ENCODE results near the gene TXNDC17.
"Not testable (repeated sequence)": the region's sequence is repeated elsewhere in the genome, so short reads cannot be mapped to it uniquely, and the experiment has no call there.

The TXNDC17 gene

DNA sequence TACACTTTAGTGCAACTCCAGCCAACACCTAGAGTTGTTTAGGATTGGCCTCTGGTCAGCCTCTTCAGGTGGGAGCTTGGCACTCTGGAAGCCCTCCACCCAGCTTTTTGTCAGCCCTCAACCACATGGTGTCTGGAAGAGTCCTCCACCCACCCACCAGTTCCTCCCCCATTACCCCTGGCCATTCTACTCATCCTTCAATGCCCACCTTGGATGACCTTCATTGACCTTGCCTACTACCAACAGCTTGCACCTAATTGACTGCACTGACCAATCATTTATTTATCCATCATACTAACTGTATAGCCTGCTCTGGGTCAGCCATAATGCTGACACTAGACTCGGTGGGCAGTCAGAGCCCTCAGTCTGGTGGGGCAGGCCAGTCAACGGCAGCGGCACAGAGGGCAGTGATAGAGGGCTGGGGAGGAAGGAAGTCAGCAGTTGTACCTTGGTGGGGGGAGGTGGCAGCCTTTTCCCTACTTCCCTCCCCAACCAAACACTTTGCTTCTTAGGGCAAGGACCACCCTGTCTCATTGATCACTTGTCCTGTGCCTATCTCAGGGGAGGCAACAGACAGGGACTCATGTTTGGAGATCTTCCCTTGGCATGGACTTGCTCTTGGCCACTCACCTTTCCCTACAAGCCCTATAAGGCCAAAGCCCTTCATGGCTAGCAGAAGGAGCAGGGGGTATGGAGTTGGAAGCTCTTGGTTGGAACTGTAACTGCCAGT lies 43.0 kb downstream of the TXNDC17 start:
- DNase-seq (ENCODE audit: low read depth) = no peak

DNA sequence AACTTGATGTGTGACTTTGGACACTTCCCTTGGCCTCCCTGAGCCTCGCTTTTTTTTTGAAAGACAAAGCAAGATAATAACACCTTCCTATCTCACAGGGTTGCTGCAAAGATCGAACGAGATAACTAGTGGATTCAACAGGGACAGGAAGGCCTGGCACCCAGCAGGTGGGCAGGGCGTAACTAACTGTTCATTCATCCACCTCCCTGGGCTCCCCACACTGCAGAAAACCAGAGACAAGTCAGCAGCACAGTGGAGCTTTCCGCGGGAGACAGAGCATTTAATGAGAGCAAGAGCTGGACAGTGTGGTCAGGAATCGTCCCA lies 43.6 kb downstream of the TXNDC17 start:
- no peak for DNase-seq (ENCODE audit: low read depth)

- DNase-seq (ENCODE audit: low read depth) = no peak
Measured at GRCh38 chr17:6684881-6685767, 44.3 kb downstream of the TXNDC17 start.

GRCh38 chr17:6686026-6686425 lies 45.2 kb downstream of the TXNDC17 start:
- DNase-seq (ENCODE audit: low read depth) = no peak

DNA sequence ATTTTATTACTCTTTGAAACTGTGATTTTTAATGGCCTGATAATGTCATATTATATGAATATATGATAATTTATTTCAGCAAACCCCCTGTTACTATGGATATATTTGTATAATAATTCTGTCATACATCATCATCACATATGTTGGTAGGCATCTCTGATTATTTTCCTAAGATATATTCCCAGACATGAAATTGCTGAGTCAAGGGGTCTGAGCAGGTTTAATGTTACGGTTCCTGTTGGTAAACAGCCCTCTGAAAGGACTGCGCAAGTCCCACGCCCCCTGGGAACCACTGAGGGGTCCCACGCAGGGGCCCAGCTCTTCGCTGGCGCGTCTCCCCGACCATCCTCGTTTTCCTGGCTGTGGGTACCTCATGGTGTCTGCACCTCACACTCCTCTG lies 48.1 kb downstream of the TXNDC17 start:
- no peak for DNase-seq (ENCODE audit: low read depth)

- no peak for DNase-seq (ENCODE audit: low read depth)
Measured at GRCh38 chr17:6690641-6691040, 49.8 kb downstream of the TXNDC17 start.

DNA sequence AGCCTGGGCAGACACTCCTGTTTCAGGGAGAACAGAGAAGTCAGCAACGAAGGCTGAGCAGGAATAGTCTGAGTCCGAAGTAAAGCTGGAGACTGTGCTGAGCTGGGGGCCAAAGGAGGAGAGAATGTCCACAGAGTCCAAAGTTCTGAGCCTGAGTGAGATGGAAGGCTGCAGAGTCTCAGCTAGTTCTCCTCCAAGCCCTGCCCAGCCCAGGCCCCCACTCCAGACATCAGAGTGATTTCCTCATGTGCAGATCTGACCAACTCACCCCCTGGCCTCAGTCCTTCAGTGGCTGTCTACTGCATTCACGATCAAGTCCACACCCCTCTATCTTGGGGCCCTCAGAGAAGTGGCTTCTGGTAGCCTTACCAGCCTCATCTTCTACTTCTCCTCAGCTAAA lies 50.7 kb downstream of the TXNDC17 start:
- no peak for DNase-seq (ENCODE audit: low read depth)

DNA sequence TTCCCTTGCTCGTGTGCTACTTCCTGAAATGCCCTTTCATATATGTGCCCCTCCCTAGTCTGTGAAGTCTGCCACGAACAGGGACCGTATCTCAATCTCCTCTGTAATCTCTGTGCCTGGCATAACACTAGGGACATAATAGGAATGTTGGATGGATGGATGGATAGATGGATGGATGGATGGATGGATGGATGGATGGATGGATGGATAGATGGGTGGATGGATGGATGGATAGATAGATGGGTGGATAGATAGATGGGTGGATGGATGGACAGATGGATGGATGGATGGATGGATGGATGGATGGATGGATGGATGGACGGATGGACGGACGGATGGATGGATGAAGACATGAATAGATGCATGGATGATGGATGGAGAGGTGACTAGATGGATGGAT lies 51.1 kb downstream of the TXNDC17 start:
- not testable (repeated sequence) for DNase-seq (ENCODE audit: low read depth)
